NCI-H2227 treated with DMSO at 0.1 percent for 48 hours (cell line): Measurements from ENCODE around the gene DNAH17.

Experiments
- DNase-seq: peaks from one replicate; lab custom pipeline; 2025; lab: John Stamatoyannopoulos, UW

The DNAH17 gene

GRCh38 chr17:78602246-78602645 lies 25.1 kb upstream of the DNAH17 start:
- DNase-seq, result no peak

GRCh38 chr17:78601577-78602190 lies 24.5 kb upstream of the DNAH17 start:
- no peak for DNase-seq

GRCh38 chr17:78600181-78600721 lies 23.1 kb upstream of the DNAH17 start:
- DNase-seq, result no peak

GRCh38 chr17:78599419-78599818 lies 22.2 kb upstream of the DNAH17 start:
- DNase-seq, result no peak

- no peak for DNase-seq
Measured at GRCh38 chr17:78598013-78598471, 20.8 kb upstream of the DNAH17 start.

- no peak for DNase-seq
Measured at GRCh38 chr17:78596871-78597764, 19.9 kb upstream of the DNAH17 start.

GRCh38 chr17:78595135-78595810 lies 18.1 kb upstream of the DNAH17 start:
- DNase-seq, result no peak

- no peak for DNase-seq
Measured at GRCh38 chr17:78592991-78593329, 15.8 kb upstream of the DNAH17 start.

- DNase-seq, result no peak
Measured at GRCh38 chr17:78591263-78591671, 14.1 kb upstream of the DNAH17 start.

- no peak for DNase-seq
Measured at GRCh38 chr17:78589885-78590284, 12.7 kb upstream of the DNAH17 start.

- no peak for DNase-seq
Measured at GRCh38 chr17:78589031-78589675, 12.0 kb upstream of the DNAH17 start.

- peak; percentile 14 for DNase-seq
Measured at GRCh38 chr17:78588258-78589030, 11.2 kb upstream of the DNAH17 start.

GRCh38 chr17:78585006-78585630 lies 7.9 kb upstream of the DNAH17 start:
- DNase-seq, result no peak

- no peak for DNase-seq
Measured at GRCh38 chr17:78583091-78583490, 5.9 kb upstream of the DNAH17 start.

- DNase-seq, result no peak
Measured at GRCh38 chr17:78581304-78581703, 4.1 kb upstream of the DNAH17 start.

GRCh38 chr17:78580277-78580804 lies 3.1 kb upstream of the DNAH17 start:
- DNase-seq, result no peak

GRCh38 chr17:78576389-78577112 lies 645 bp downstream of the DNAH17 start:
- DNase-seq, result no peak

GRCh38 chr17:78575899-78576298 lies 1.3 kb downstream of the DNAH17 start:
- DNase-seq, result no peak

GRCh38 chr17:78575340-78575739 lies 1.9 kb downstream of the DNAH17 start:
- no peak for DNase-seq

GRCh38 chr17:78573955-78574354 lies 3.2 kb downstream of the DNAH17 start:
- no peak for DNase-seq
